ENCODE results near the gene LSM12.

LSM12 gene

DNA sequence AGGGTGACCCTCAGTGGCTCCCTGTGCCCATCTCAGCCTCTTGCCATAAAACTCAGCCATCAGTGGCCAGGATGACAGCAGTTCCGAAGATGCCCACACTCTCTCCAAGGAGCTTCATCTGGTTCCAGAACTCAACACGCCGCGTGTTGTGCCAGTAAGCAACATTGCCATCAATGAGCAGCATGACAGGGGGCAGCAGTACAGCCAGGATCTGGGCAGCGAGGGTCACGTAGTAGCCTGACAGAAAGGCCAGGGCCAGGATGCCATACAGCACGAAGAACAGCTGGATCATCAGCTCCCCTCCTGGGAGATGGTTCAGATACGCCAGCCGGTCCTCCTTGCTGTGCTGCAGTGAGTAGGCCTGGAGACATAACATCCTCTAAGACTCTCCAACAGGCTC lies 54.6 kb downstream of the LSM12 start:
- Histone ChIP-seq H3F3A (ENCODE audit: insufficient read depth, low read length) (no peaks in the 10 kb centered on the region), H3K4me2 (ENCODE audit: low read depth, low read length) (no peak overlapping the region), H3K79me2 (ENCODE audit: low read length) (peaks cover 16% of the 10 kb centered on the region), H3K4me1 (ENCODE audit: low read length) (peaks cover 20% of the 10 kb centered on the region; the same call in 1 of the 2 replicates), H3K27ac (ENCODE audit: low read length) (no peak overlapping the region), H2AFZ (ENCODE audit: low read length) (no peak overlapping the region), H3K36me3 (replicated peaks; ENCODE audit: insufficient read depth, low read length) (no peaks in the 10 kb centered on the region), H3K27me3 (replicated peaks; ENCODE audit: insufficient read depth, low read length) (no peaks in the 10 kb centered on the region), H3K9me3 (replicated peaks; ENCODE audit: insufficient read depth, low read length) (no peaks in the 10 kb centered on the region), H3K9ac (ENCODE audit: low read length) (no peak overlapping the region), H4K20me1 (ENCODE audit: insufficient read depth, low read length) (no peaks in the 10 kb centered on the region), H3K9me2 (replicated peaks; ENCODE audit: insufficient read depth, low read length) (no peaks in the 10 kb centered on the region), H3K4me3 (ENCODE audit: low read length) (no peak overlapping the region)
- no peak for DNase-seq
- TF ChIP-seq, protein P1, sequence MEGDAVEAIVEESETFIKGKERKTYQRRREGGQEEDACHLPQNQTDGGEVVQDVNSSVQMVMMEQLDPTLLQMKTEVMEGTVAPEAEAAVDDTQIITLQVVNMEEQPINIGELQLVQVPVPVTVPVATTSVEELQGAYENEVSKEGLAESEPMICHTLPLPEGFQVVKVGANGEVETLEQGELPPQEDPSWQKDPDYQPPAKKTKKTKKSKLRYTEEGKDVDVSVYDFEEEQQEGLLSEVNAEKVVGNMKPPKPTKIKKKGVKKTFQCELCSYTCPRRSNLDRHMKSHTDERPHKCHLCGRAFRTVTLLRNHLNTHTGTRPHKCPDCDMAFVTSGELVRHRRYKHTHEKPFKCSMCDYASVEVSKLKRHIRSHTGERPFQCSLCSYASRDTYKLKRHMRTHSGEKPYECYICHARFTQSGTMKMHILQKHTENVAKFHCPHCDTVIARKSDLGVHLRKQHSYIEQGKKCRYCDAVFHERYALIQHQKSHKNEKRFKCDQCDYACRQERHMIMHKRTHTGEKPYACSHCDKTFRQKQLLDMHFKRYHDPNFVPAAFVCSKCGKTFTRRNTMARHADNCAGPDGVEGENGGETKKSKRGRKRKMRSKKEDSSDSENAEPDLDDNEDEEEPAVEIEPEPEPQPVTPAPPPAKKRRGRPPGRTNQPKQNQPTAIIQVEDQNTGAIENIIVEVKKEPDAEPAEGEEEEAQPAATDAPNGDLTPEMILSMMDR (IDR thresholded peaks at IDR 0.05; ENCODE audit: low read length), result no peak
- no peak for TF ChIP-seq EZH2 (optimal IDR thresholded peaks at IDR 0.05; ENCODE audit: low read depth, low read length)

DNA sequence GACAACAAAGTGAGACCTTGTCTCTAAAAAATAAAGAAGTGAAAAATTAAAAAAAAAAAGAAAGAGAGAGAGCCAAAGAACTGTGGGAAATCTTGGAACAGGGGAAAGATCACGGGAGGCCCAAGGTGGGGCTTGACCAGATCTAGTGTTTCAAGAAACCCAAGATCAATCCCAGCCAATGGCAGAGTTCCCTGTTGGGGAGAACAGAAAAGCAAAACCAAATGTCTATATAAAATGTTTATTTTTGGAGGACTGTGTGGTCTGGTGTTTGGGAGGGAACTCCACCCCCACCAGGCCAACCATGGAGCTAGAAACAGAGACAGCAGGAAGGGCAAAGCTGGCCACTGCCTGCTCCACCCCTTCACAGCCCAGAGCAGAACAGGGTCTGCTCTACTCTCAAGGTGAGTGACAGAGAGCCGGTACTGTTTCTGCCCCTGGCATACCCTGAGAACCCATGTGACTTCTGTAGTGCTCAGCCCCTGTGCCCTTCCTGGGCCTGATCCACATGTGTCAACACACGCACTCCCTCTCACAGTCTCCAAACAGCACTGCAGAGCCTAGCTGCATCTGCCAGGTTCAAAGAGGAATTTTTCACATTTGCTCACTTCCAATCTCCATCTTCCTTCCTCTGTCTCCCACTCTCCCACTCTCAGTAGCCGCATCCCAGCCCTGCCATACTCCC lies 55.4 kb downstream of the LSM12 start:
- no peak overlapping the region for H3K4me3 ChIP-seq (ENCODE audit: low read length)
- no peaks in the 10 kb centered on the region for H4K20me1 ChIP-seq (ENCODE audit: insufficient read depth, low read length)
- no peaks in the 10 kb centered on the region for H3K9me3 ChIP-seq (replicated peaks; ENCODE audit: insufficient read depth, low read length)
- no peak overlapping the region for H3K9ac ChIP-seq (ENCODE audit: low read length)
- H3K27me3 ChIP-seq (replicated peaks; ENCODE audit: insufficient read depth, low read length), result peaks cover 4% of the 10 kb centered on the region
- TF ChIP-seq EZH2 (optimal IDR thresholded peaks at IDR 0.05; ENCODE audit: low read depth, low read length) (no peak), EZH2phosphoT487 (IDR thresholded peaks at IDR 0.05; ENCODE audit: low read length) (no peak)
- TF ChIP-seq, protein P1 (IDR thresholded peaks at IDR 0.05; ENCODE audit: low read length), result no peak
- H3K36me3 ChIP-seq (replicated peaks; ENCODE audit: insufficient read depth, low read length), result no peaks in the 10 kb centered on the region
- H3K4me2 ChIP-seq (ENCODE audit: low read depth, low read length), result no peak overlapping the region
- peaks cover 21% of the 10 kb centered on the region; the same call in 1 of the 2 replicates for H3K4me1 ChIP-seq (ENCODE audit: low read length)
- H2AFZ ChIP-seq (ENCODE audit: low read length), result no peak overlapping the region
- no peaks in the 10 kb centered on the region for H3K9me2 ChIP-seq (replicated peaks; ENCODE audit: insufficient read depth, low read length)
- DNase-seq, result no peak
- 0 out of 2 replicates have a peak, but pooled peaks cover 3% of the 10 kb centered on the region for H3F3A ChIP-seq (ENCODE audit: insufficient read depth, low read length)
- no peak overlapping the region for H3K27ac ChIP-seq (ENCODE audit: low read length)
- H3K79me2 ChIP-seq (ENCODE audit: low read length), result peaks cover 16% of the 10 kb centered on the region

DNA sequence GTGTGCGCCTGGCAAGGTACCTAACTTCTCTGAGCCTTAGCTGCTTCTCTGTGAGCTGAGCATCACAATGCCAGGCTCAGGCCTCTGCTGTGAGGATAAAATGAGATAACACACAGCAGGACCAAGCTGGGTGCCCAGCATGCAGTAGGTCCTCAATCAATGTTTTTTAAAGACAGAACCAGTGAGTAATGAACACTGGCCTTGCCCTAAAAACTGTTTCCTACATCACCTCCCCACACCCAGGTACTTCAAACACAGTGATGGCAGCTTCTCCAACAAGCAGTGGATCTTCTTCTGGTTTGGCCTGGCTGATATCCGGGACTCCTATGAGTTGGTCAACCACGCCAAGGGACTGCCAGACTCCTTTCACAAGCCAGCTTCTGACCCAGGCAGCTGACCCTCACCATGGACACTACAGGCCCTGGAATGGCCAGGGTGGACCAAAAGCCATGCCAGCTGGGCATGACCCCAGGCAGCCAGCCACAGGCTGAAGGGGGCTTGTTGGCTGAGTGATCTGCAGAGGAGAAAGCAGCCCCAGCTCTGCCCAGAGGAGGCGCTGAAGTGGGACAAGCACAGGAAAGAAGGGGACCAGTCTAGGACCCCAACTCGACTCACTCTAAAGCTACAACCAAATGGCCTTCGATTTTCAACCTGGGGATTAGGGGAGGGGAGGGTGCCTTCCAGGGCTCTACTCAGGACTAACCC lies 58.1 kb downstream of the LSM12 start:
- Histone ChIP-seq H3K27me3 (replicated peaks; ENCODE audit: insufficient read depth, low read length) (peaks cover 21% of the 10 kb centered on the region), H3K27ac (ENCODE audit: low read length) (no peak overlapping the region), H3K9me3 (replicated peaks; ENCODE audit: insufficient read depth, low read length) (no peaks in the 10 kb centered on the region), H3K36me3 (replicated peaks; ENCODE audit: insufficient read depth, low read length) (no peaks in the 10 kb centered on the region), H3K9ac (ENCODE audit: low read length) (no peak overlapping the region), H3K9me2 (replicated peaks; ENCODE audit: insufficient read depth, low read length) (no peaks in the 10 kb centered on the region), H3K4me1 (ENCODE audit: low read length) (peaks cover 22% of the 10 kb centered on the region; the same call in 1 of the 2 replicates), H2AFZ (ENCODE audit: low read length) (no peak overlapping the region), H3K4me2 (ENCODE audit: low read depth, low read length) (peak overlapping the region; percentile 95; the same call in 1 of the 2 replicates), H3K79me2 (ENCODE audit: low read length) (0 out of 2 replicates have a peak, but pooled peaks cover 2% of the 10 kb centered on the region), H4K20me1 (ENCODE audit: insufficient read depth, low read length) (no peaks in the 10 kb centered on the region), H3F3A (ENCODE audit: insufficient read depth, low read length) (0 out of 2 replicates have a peak, but pooled peaks cover 3% of the 10 kb centered on the region), H3K4me3 (ENCODE audit: low read length) (no peak overlapping the region)
- TF ChIP-seq EZH2phosphoT487 (IDR thresholded peaks at IDR 0.05; ENCODE audit: low read length) (no peak), EZH2 (optimal IDR thresholded peaks at IDR 0.05; ENCODE audit: low read depth, low read length) (no peak)
- TF ChIP-seq, protein P1 (IDR thresholded peaks at IDR 0.05; ENCODE audit: low read length), result no peak
- no peak for DNase-seq
